Measurements from ENCODE around the gene OSBPL5.
"Not testable (repeated sequence)": the region's sequence is repeated elsewhere in the genome, so short reads cannot be mapped to it uniquely, and the experiment has no call there.

OSBPL5 gene

DNA sequence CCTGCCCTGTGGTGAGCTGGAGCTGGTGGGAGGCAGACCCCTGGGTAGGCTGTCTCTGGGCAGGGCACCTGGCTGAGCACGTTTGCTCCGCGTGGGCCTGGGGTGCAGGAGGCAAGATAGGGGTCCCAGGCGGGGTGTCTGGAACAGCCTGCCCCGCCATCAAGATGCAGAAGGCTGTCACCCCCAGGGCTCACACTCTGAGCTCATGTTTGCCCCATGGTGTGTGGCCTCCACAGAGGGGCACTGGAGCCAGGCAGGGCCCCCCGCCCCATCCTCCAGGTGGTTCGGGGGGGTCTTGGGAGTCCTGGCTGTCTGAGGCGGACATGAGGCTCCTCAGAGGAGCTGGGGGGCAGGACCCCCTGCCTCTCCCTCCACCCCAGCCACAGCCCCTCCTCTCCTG is 79.0 kb downstream of the OSBPL5 start:
- no peak for DNase-seq (ENCODE audit: low read depth in 2 of 2)

DNA sequence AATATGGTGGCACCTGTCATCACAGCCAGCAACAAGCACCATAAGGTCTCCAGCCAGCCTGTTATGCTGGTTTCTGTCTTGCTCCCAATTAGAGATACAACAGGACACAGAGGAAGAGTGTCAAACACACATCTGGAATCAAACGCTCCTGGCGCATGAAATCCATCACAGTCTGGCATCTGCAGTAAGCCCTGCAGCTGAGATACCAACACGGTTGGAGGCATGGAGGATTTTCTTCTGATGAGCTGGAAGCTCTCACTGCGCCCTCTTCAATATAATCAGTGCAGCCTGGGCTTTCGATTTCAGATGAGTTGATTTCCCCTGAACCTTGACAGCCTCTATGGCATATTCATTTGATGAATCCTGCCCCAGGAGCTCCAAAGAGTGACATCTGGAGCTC is 80.1 kb downstream of the OSBPL5 start:
- DNase-seq (ENCODE audit: low read depth in 2 of 2): no peak

DNA sequence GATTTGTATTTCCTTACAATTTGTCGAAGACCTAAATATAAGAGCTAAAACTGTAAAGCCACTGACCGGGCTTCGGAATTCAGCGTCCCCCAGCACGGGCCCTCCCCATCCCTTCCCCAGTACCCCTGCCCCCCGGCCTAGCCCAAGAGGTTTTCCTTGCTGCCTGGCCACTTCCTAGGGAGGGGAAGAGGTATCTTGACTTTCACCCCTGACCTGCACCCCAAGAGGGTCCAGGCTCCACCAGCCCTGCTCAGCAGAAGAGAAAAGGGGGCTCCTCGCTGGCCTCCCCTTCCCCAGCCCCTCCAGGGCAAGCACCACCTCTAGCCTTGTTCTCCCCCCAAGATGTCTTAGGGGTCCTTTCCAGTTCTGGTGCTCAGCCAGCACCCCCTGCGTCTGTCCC is 81.8 kb downstream of the OSBPL5 start:
- DNase-seq (ENCODE audit: low read depth in 2 of 2): no peak

DNA sequence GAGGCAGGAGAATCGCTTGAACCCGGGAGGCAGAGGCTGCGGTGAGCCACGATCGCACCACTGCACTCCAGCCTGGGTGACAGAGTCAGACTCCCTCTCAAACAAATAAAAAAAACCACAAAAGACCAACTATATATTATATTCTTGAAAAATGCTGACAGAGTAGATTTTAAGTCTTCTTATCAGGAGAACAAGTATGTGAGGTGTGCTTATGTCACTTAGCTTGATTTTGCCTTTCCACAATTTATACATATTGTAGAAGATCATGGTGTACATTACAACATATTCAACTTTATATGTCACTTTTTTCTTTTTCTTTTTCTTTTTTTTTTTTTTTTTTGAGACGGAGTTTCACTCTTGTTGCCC is 83.7 kb downstream of the OSBPL5 start:
- DNase-seq (ENCODE audit: low read depth in 2 of 2): no peak

DNA sequence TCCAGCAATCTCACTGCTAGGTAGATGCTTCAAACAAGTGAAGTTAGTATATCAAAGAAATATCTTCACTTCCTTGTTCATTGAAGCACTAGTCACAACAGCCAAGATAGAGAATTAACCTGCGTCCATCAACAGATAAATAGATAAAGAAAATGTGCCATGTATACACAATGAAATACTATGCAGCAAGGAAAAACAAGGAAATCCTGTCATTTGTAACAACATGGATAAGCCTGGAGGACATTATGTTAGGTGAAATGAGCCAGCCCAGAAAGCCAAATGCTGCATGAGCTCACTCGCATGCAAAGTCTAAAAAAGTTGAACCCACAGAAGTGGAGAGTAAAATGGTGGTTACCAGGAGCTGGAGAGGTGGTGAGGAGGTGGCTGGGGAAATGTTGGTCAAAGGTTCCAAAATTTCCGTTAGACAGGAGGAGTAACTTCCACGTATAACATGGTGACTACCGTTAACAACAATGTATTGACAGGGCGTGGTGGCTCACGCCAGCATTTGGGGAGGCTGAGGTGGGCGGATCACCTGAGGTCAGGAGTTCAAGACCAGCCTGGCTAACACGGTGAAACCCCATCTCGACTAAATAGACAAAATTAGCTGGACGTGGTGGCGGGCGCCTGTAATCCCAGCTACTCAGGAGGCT is 84.3 kb downstream of the OSBPL5 start:
- DNase-seq (ENCODE audit: low read depth in 2 of 2): no peak

DNA sequence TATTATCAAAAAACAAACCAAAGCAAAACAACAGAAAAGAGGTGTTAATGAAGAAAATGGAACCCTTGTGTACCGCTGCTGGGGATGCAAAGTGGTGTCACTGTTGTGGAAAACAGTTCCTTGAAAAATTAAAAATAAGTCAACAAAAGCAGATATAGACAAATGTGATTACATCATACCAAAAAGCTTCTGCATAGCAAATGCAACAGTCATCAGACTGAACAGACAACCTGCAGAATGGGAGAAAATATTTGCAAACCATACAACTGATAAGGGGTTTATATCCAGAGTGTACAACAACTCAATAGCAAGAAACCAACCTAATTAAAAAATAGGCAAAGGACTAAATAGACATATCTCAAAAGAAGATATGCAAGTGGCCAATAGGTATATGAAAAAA is 85.0 kb downstream of the OSBPL5 start:
- DNase-seq (ENCODE audit: low read depth in 2 of 2): no peak

DNA sequence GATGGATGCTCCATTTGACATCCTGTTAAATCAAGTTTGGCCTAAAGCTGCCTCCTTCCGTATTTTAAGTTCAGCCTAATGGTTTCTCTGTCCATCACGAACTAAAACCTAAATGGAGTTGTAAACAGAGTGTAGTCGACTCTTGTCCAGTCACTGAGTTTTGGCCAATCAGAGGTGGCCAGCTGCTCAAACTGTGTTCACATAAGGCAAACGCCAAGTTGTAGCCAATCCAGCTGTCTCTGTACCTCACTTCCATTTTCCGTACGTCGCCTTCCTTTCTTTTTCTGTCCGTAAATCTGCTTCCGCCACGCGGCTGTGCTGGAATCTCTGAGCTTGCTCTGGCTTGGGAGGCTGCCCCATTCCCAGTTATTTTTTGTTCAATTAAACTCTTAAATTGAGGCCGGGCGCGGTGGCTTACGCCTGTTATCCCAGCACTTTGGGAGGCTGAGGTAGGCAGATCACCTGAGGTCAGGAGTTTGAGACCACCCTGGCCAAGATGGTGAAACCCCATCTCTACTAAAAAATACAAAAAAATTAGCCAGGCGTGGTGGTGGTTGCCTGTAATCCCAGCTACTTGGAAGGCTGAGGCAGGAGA is 87.2 kb downstream of the OSBPL5 start:
- no peak for DNase-seq (ENCODE audit: low read depth in 2 of 2)

DNA sequence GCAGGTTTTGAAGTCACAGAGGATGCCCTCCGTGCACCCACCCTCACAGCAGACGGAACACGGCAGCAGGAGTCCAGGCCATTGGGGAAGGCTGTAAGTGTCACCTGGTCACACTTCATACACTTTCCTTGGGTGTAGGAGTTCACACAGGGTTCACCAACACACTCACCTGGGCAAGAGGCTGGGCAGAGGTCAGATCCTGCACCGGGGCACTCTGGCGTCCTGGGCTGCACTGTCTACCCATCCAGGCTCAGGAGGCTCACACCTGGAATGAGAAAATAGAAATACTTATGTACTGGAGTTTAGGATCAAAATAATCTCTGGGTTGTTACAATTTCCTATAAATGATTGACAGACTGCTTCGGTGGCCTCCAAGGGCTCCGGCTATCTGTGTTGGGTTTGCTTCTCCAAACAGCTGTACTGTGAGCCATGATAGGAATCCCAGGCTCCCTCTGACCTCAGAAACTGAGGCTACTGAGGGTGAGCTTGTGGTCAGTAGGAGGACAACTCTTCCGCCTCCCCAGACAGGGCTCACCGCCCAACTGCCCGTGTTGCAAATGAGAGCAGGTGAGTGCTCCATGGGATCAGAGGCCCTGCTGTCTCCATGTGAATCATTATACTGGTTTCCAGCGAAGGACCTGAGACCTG is 87.8 kb downstream of the OSBPL5 start:
- no peak for DNase-seq (ENCODE audit: low read depth in 2 of 2)

DNA sequence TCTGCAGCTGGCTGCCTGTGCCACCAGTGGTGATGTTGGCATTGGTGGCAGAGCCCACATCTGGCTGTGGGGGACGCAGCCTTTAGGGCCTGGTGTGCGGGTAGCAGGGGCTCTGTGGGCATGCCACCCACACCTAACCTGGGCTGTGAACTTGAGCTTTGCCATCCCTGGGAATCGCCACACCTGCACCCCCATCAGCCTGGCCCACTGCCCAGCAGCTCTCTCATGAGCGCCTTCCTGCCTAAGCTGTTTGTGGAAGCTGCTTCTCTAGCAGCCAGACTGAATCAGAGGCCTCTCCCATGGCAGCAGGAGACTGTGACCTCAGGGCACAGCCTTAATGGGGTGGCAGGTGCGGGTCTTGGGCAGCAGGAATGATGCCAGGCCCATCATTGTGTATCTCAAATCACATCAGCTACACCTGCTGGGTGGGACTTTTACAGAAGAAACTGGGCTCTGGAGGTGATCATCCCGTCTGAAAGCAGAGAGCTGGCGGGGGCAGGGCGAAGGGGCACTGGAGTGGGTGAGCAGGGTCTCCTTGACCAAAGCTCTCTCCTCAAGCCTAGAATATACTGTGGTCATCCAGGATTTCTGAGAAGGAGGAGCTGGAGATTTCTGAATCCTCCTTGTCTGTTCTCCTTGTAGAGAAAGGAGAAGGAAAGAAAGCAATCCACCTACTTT is 90.1 kb downstream of the OSBPL5 start:
- no peak for DNase-seq (ENCODE audit: low read depth in 2 of 2)

DNA sequence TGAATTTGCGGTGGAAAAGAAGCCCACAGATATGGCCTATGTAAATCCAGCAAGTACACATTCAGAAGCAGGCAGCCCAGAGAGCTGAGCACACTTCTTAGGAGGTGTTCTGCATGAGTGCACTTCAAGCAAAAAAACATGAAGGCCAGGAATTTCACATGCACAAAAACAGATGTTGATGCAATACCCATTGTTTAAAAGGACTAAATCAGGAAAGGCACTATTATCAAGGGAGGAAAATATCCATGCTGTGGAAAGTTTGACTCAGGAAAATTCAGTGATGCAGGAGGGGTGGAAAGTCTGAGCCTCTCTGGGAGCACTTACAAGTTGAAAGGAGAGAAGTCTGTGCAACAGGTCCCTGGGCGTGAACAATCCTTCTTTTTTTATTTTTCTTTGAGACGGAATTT is 92.1 kb downstream of the OSBPL5 start:
- DNase-seq (ENCODE audit: low read depth in 2 of 2): no peak

DNA sequence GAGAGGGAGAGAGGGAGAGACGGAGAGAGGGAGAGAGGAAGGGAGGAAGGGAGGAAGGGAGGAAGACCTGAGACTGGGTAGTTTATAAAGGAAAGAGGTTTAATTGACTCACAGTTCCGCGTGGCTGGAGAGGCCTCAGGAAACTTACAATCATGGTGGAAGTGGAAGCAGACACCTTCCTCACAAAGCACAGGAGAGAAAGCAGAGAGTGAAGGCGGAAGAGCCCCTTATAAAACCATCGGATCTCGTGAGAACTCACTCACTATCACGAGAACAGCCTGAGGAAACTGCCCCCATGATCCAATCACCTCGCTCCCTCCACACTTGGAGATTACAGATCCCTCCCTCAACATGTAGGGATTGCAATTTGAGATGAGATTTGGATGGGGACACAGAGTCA is 95.7 kb downstream of the OSBPL5 start:
- no peak for DNase-seq (ENCODE audit: low read depth in 2 of 2)

DNA sequence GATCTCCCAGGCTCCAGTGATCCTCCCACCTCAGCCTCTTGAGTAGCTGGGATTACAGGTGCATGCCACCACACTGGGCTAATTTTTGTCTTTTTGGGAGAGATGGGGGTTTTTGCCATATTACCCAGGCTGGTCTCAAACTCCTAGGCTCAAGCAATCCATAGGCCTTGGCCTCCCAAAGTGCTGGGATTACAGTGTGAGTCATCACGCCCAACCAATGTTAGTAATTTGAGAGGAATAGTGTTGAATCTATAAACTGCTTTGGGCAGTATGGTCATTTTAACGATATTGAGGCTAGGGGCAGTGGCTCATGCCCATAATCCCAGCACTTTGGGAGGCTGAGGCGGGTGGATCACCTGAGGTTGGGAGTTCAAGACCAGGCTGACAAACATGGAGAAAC is 98.8 kb downstream of the OSBPL5 start:
- DNase-seq (ENCODE audit: low read depth in 2 of 2): not testable (repeated sequence)

DNA sequence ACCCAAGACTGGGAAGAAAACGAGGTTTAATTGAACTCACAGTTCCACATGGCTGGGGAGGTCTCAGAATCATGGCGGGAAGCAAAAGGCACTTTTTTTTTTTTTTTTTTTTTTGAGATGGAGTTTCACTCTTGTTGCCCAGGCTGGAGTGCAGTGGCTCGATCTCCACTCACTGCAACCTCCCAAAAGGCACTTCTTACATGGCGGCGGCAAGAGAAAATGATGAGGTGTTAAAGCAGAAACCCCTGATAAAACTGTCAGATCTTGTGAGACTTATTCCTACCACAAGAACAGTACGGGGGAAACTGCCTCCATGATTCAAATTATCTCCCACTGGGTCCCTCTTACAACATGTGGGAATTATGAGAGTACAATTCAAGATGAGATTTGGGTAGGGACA is 100.4 kb downstream of the OSBPL5 start:
- not testable (repeated sequence) for DNase-seq (ENCODE audit: low read depth in 2 of 2)

DNA sequence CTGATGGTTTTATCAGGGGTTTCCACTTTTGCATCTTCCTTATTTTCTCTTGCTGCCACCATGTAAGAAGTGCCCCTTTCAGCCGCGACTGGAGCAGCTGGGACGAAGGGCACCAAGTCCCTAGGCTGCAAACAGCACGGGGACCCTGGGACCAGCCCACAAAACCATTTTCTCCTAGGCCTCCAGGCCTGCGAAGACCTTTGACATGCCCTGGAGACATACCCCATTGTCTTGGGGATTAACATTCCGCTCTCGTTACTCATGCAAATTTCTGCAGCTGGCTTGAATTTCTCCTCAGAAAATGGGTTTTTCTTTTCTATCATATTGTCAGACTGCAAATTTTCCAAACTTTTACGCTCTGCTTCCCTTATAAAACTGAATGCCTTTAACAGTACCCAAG is 101.2 kb downstream of the OSBPL5 start:
- DNase-seq (ENCODE audit: low read depth in 2 of 2): not testable (repeated sequence)

DNA sequence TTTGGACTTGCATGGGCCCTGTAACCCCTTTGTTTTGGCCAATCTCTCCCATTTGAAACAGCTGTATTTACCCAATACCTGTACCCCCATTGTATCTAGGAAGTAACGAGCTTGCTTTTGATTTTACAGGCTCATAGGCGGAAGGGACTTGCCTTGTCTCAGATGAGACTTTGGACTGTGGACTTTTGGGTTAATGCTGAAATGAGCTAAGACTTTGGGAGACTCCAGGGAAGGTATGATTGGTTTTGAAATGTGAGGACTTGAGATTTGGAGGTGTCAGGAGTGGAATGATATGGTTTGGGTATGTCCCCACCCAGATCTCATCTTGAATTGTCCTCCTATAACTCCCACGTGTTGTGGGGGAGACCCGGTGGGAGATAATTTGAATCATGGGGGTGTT is 101.7 kb downstream of the OSBPL5 start:
- DNase-seq (ENCODE audit: low read depth in 2 of 2): not testable (repeated sequence)

DNA sequence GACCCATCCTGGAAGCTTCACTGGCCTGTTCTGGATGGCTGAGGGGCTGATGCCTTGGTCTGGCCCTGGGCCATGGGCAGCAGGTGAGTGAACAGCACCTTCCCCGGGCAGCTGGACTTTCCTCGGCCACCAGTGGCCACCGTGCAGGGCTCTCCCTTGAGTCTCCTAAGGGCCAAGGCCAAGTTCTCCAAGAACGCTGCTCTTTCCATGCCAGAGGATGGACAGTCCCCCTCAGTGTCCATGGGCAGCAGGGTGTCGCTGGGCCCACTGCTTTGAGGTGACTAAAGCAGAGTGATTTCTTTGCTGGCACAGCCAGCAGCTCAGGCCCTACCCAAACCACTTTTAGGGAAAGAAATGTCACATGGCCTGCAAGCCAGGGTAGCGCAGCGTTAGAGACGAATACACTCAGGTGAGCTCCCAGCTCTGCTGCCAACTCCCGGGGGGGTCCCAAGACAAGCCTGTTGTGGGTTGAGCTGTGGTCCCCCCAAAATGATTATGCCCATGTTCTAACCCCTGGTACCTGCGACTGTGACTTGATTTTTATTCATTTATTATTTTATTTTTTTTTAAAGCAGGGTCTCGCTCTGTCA is 104.6 kb downstream of the OSBPL5 start:
- DNase-seq (ENCODE audit: low read depth in 2 of 2): no peak

DNA sequence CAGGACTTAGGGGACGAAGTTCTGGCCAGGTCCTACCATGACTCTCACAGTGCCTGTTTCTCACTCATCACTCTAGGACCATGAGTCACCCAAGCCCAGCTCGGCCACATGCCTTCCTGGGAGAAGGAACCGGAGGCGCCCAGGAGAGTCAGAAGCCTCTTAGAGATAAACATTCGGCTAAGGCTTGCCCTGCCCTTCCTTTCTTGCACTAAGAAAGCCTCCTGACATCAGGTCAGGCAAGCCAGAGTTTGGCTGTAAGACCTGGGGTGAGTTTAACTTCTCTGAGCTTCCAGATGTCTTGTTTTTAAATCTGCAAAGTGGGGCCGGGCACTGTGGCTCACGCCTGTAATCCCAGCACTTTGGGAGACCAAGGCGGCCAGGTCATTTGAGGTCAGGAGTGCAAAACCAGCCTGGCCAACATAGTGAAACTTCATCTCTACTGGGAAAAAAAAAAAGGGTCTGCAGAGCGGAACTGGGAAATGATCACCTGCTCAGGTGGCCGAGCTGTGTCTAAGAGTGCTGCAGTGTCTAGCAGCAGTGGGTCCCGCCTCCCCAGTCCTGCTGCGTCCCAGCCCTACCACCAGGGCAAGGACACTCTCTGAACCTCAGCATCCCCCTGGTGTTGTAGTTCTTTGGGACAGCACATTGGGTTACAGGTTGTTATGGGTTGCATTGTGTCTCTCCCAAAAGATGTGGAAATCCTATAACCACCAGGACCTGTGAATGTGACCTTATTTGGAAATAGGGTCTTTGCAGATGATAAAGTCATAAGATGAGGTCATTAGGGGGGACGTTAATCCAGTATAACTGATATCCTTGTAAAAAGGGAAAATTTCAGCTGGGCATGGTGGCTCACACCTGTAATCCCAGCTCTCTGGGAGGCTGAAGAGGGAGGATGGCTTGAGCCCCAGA is 106.1 kb downstream of the OSBPL5 start:
- DNase-seq (ENCODE audit: low read depth in 2 of 2): no peak

DNA sequence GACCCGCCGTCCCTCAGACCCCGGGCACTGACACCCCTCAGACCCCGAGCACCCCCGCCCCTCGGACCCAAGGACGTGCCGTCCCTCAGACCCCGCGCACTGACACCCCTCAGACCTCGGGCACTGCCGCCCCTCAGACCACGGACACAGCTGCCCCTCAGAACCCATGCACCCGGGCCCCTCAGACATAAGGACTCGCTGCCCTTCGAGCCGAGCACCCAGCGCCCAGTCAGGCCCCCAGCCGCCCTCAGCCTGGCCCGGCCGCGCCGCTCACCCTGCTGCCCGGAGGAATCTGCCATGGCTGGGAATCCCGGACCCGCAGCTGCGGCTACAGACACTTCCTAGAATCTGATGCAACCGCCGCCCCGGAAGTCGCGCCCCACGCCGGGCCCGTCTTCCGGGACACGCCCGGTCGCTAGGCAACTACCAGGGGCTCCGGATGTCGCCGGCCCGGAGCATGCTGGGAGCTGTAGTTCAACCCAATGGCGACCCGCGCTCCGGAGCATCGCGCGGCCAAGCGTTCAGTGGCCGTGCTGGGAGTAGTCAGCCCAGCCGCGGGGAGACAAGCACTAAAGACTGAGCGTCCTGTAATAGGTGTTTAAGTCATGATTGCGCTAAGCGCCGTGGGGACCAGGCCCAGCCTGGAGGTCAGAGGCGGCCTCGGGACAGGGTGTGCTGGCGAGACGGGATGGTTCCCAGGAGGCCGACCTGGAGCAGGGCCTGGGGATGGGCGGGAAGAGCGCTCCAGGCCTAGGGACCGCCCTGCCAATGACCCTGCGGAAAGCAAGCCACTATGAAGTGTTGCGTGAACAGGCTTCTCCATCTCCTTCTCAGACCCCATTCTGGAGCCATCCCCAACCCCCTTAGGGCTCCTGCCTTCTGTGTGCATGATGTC is 107.8 kb downstream of the OSBPL5 start, which contains the start of gene CARS1:
TSS of gene CARS1 (minus strand) at position 355 of the 895 bp plus-strand sequence. CDS start at position 299, 56 bp downstream.
- peak; percentile 86 to 94 for DNase-seq (ENCODE audit: low read depth in 2 of 2)

DNA sequence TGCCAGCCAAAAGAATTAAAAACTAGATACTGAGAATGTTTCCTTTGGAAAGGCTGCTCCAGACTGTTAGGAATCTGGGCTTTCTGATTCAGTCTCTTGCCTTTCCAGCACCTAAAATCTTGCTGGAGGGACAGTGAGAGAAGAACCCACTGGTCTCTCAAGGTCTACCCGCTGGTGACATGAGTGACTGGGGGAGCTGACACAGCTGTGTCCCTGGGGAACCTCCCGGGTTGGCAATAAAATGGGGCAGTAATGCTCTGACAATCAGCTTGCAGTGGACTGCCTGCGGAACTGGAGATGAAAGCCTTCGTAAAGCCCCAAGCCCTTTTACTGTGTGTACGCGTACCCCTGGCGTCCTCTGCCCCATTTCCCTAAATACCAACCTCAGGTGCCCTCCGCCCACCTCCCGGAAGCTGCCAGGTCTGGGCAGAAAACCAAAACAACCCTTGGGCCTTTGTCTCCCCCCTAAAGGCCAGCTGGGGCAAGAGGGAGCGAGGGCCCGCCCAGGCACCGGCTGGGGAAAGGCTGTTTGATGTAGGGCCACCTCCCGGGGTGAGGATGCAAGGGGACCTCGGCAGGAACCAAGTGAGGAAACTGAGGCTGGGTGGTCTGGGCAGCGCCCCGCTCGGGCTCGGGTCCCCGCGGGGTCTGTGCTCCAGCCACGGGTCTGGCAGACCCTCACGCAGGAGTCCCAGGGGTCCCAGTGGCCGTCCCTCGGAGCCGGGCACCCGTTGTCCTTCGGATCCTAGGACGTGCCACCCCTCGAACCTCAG is 108.6 kb downstream of the OSBPL5 start:
- DNase-seq (ENCODE audit: low read depth in 2 of 2): no peak

All from stimulated activated CD8-positive, alpha-beta memory T cell treated with anti-CD3 and anti-CD28 coated beads, Interleukin-7, amount 100 ng/mL, for 4 hours (primary cell).